Retinal pigment epithelial cell (primary cell): Measurements from ENCODE around the gene LRRC30.

ENCODE experiments used
- DNase-seq: peaks from one replicate; pipeline ENCODE4 v3.0.0-alpha.2; 2010; ENCODE audit warnings: low read depth
- H3K4me3 ChIP-seq: 2 replicates; pipeline ENCODE4 v1.5.1; 2011; ENCODE audit warnings: mild to moderate bottlenecking, low read length, control low read depth, moderate library complexity
- TF ChIP-seq, protein P1 (sequence below): conservative IDR thresholded peaks from 2 replicates; pipeline ENCODE4 v1.5.1; 2011; ENCODE audit warnings: low read depth, low read length, control low read depth, inconsistent platforms

Gene LRRC30

DNA sequence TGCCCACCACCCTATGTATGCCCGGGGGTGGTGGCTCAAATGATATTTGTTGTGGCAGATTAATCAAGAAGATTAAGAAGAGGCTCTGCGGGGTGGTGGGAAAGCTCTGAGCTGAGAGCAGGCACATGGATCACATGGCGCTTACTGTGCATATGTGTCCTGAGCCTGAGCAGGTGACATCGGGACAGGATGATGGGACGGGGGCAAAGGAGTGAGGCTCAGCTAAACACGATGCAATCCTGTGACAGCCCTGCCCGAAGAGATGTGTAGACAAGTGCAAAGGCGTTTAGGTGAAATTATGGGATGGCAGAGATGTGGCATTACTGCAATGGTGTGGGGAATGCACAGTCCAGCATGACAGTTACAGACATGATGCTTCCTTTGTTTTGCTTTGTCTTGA, 6.0 kb downstream of the LRRC30 start:
- no peak overlapping the region for H3K4me3 ChIP-seq
- no peak for DNase-seq
- TF ChIP-seq, protein P1, sequence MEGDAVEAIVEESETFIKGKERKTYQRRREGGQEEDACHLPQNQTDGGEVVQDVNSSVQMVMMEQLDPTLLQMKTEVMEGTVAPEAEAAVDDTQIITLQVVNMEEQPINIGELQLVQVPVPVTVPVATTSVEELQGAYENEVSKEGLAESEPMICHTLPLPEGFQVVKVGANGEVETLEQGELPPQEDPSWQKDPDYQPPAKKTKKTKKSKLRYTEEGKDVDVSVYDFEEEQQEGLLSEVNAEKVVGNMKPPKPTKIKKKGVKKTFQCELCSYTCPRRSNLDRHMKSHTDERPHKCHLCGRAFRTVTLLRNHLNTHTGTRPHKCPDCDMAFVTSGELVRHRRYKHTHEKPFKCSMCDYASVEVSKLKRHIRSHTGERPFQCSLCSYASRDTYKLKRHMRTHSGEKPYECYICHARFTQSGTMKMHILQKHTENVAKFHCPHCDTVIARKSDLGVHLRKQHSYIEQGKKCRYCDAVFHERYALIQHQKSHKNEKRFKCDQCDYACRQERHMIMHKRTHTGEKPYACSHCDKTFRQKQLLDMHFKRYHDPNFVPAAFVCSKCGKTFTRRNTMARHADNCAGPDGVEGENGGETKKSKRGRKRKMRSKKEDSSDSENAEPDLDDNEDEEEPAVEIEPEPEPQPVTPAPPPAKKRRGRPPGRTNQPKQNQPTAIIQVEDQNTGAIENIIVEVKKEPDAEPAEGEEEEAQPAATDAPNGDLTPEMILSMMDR = no peak

DNA sequence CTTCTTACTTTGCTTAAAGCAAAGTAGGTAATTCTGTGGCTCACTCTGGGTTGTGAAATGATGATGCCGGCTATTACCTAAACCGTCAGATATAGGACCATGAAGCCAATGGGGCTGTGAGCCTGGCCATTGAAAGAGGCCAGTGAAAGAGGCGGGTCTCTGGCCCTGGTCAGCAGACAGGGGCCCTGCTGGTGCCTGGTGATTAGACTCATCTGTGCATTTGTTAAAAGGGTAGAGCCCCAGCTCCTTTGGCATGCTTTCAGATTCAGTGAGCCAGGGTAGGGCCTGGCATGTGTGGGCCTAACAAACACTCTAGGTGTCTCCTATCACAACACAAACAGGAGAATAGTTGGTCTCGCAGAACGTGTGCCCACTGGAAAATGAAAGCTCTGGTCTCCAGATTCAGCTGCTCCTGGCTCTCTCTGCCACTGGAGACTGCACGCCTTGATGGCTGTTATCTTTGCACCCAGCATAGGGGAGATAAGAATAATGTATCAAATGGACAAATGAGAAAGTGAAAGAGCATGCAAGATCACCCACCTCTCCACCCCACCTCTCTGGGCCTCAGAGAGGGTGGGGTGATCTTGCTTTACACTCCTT, 6.9 kb downstream of the LRRC30 start:
- TF ChIP-seq, protein P1 = no peak
- no peak for DNase-seq
- H3K4me3 ChIP-seq = no peak overlapping the region

DNA sequence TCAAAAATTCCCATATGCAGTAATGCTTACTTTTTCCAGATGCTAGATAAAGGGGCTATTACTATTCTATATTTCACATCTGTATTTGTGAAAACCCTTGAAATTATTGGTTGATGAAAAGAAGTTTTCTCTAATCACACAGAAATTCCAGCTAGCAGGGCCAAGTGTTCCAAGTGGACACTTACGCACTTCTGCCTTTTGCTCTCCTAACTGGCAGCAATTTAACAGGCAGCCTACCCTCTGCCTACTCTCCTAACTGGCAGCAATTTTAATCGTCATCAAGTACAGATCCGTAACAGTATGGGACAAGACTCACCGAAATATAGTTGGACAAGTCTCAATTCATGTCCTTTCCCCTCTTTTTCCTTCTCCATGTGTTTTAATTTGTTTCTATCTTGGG, 12.0 kb downstream of the LRRC30 start:
- DNase-seq = no peak
- TF ChIP-seq, protein P1 = no peak

DNA sequence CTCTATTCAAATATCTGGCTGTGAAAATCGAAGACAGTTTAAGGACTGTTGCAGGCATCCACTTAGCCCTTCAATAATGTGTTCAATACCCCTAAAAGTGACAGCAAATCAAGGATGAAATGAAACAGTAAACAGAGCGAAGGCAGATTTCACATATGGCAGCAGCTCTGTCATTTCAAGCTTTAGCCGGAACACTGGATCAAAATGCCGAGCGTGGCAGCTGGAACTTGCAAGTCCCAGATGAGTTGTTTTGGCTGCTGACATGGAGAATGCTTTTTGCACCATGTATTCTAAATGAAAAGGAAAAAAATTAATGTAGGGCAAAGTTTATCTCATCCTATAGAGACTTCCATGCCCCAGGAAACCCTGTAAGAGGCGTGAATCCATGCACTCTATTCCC, 18.0 kb downstream of the LRRC30 start:
- H3K4me3 ChIP-seq = no peak overlapping the region
- no peak for DNase-seq
- TF ChIP-seq, protein P1 = no peak

More for the DNA sequence above, 12.0 kb downstream of the LRRC30 start:
- H3K4me3 ChIP-seq = no peak overlapping the region

DNA sequence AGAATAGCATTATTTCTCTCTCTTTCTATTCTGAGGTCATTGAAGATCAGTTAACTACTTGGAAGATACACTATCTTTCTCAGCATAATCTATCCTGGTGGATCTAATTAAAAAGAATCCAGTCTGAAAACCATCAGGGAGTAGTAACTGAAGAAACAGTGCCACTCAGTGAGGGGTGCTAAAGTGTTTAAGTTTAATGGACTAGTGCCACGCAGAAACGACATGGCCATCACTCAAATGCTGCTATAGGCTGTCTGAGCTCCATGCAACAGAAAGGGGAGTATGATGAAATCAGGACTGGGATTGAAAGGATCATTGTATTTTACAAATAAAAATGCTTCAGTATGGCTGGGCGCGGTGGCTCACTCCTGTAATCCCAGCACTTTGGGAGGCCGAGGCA, 23.3 kb downstream of the LRRC30 start:
- H3K4me3 ChIP-seq = no peak overlapping the region
- DNase-seq = no peak
- TF ChIP-seq, protein P1 = no peak

DNA sequence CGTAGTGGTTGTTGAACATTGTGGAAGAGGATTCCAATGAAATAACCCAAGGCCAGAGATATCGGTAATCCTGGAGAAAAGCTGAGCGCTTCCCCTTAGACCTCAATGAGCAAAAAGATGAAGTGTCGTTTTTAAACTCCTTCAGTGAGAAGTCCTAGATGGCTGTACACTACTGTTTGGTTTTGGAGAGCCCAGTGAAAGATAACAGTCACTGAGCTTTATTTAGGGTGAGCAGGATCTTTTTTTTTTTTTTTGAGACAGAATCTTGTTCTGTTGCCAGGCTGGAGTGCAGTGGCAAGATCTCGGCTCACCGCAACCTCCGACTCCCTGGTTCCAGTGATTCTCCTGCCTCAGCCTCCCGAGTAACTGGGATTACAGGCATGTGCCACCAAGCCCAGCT, 24.2 kb downstream of the LRRC30 start:
- DNase-seq = no peak

DNA sequence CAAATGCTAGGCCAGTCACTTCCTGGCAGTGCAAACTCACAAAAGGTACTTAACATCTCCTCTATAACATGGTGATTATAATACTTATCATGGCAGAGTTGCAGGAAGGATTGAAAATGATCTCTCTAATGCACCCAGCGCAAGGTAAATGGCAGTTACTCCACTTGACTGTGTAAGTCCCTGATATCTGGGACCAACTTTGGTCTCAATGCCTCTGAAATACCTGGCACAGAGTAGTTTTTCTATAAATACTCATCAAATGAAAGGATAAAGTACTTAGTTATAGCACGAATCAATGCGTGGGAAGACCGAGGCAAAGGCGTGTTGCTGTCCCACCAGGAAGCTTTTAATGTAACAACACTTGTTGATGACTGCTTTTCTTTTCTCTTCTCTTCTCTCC, 24.8 kb downstream of the LRRC30 start:
- TF ChIP-seq, protein P1 = no peak
- H3K4me3 ChIP-seq = no peak overlapping the region
- no peak for DNase-seq

More for the DNA sequence above, 24.2 kb downstream of the LRRC30 start:
- TF ChIP-seq, protein P1 = no peak
- H3K4me3 ChIP-seq = no peak overlapping the region
